ENCODE data around the gene GMPPA. TPM values are rescaled to one million over a fixed set of nuclear protein-coding genes. Genes with fewer than 3 reads are reported as not detected.

GMPPA gene
- total RNA-seq, 1 experiment from 2014 or later: 32.0 TPM

DNA sequence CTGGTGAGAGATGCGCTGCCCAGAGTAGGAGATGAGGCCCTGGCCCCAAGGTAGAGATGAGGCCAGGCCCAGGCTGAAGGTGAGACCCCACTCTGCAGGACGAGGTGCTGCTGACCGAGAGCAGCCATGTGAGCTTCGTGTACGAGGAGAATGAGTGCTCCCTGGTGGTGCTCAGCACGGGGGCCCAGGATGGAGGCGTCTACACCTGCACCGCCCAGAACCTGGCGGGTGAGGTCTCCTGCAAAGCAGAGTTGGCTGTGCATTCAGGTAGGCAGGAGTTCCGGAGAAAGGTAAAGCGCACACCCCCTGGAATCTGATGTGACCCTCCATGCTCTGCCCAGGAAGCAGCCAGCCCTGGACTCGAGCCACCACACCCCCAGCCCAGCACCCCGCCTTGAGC is 21.5 kb upstream of the GMPPA start:
- H4K20me1 ChIP-seq (ENCODE audit: control insufficient read depth, insufficient read depth, insufficient read length): no peaks in the 10 kb centered on the region
- no peak overlapping the region for H3K27ac ChIP-seq (ENCODE audit: insufficient read length, low read depth, low read length)
- no peaks in the 10 kb centered on the region for H3K9me3 ChIP-seq (ENCODE audit: control insufficient read depth, low read depth, low read length)
- no peak overlapping the region for H2BK15ac ChIP-seq (ENCODE audit: low read depth, low read length)
- Mint-ChIP-seq H3K36me3 (ENCODE audit: insufficient read depth in 1 of 3, low read depth in 3 of 3) (peaks cover 3 to 4% (median 4%) of the 10 kb centered on the region in 3 experiments; a peak in 4 of 7 replicates), H3K27me3 (ENCODE audit: low read depth) (peaks cover 8% of the 10 kb centered on the region), H3K4me3 (peak overlapping the region; percentile 65 to 84; a peak in 4 of 5 replicates), H3K4me1 (peaks cover 18 to 23% of the 10 kb centered on the region in 2 experiments), H3K27ac (peak overlapping the region in 1 of 3 experiments; percentile 72; a peak in 2 of 7 replicates), H3K9me3 (no peaks in the 10 kb centered on the region; a peak in 1 of 5 replicates)
- TF ChIP-seq, protein P1, sequence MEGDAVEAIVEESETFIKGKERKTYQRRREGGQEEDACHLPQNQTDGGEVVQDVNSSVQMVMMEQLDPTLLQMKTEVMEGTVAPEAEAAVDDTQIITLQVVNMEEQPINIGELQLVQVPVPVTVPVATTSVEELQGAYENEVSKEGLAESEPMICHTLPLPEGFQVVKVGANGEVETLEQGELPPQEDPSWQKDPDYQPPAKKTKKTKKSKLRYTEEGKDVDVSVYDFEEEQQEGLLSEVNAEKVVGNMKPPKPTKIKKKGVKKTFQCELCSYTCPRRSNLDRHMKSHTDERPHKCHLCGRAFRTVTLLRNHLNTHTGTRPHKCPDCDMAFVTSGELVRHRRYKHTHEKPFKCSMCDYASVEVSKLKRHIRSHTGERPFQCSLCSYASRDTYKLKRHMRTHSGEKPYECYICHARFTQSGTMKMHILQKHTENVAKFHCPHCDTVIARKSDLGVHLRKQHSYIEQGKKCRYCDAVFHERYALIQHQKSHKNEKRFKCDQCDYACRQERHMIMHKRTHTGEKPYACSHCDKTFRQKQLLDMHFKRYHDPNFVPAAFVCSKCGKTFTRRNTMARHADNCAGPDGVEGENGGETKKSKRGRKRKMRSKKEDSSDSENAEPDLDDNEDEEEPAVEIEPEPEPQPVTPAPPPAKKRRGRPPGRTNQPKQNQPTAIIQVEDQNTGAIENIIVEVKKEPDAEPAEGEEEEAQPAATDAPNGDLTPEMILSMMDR (conservative IDR thresholded peaks at IDR 0.05): no peak
- no peak overlapping the region for H2BK20ac ChIP-seq (ENCODE audit: low read depth, low read length, poor library complexity, severe bottlenecking)
- H4K5ac ChIP-seq (ENCODE audit: insufficient read length, low read depth, low read length): no peak overlapping the region
- no peak overlapping the region for H3K14ac ChIP-seq (ENCODE audit: insufficient read depth, low read length)
- H3K18ac ChIP-seq (ENCODE audit: insufficient read length, low read depth, low read length): no peak overlapping the region
- H3K79me1 ChIP-seq (ENCODE audit: insufficient read depth, low read depth, low read length, poor library complexity, severe bottlenecking): no peaks in the 10 kb centered on the region
- no peak overlapping the region for H2AFZ ChIP-seq (ENCODE audit: low read length)
- no peak for DNase-seq
- WGBS (ENCODE audit: extremely low coverage, insufficient read length, low lambda C conversion rate): no CpG with 5 or more reads among the region's 13 CpGs
- H3K23ac ChIP-seq (ENCODE audit: insufficient read length, low read depth, low read length): no peak overlapping the region
- no peak overlapping the region for H4K8ac ChIP-seq (replicated peaks; ENCODE audit: insufficient read length, low read depth, low read length)
- no peak overlapping the region for H3K9ac ChIP-seq (ENCODE audit: extremely low read depth, insufficient read length, low read length)
- H3K23me2 ChIP-seq (ENCODE audit: insufficient read length, low read depth, low read length, poor library complexity, severe bottlenecking): peaks cover 2% of the 10 kb centered on the region
- peak overlapping the region; percentile 77 for H3K4me2 ChIP-seq (ENCODE audit: insufficient read depth, insufficient read length, low read length)
- no peak overlapping the region for H2BK120ac ChIP-seq (ENCODE audit: low read depth, low read length, poor library complexity, severe bottlenecking)
- no peak overlapping the region for H3K4ac ChIP-seq (ENCODE audit: low read depth, low read length)
- H3K79me2 ChIP-seq (ENCODE audit: insufficient read depth, low read length): no peaks in the 10 kb centered on the region
- H3T11ph ChIP-seq (ENCODE audit: low read length): no peak overlapping the region
- no peak overlapping the region for H3K56ac ChIP-seq (ENCODE audit: insufficient read length, low read depth, low read length)
- no peak overlapping the region for H2BK5ac ChIP-seq (ENCODE audit: insufficient read length, low read length)
- H2AK5ac ChIP-seq (ENCODE audit: insufficient read length, low read length): no peak overlapping the region
- H3K4me1 ChIP-seq (ENCODE audit: insufficient read depth, low read length): no peaks in the 10 kb centered on the region
- H3K27me3 ChIP-seq (ENCODE audit: insufficient read depth, low read length): no peaks in the 10 kb centered on the region
- H4K91ac ChIP-seq (ENCODE audit: insufficient read length, low read depth, low read length): no peak overlapping the region
- no peak overlapping the region for H2BK12ac ChIP-seq (ENCODE audit: insufficient read length, low read depth, low read length)
